HFFc6 (cell line): ENCODE results near the gene RASSF4. TPM values are rescaled to one million over a fixed set of nuclear protein-coding genes. Genes with fewer than 3 reads are reported as not detected.

Source experiments
- DNase-seq: peaks from one replicate; pipeline ENCODE4 v3.0.0-alpha.2; 2018
- H3K27ac Mint-ChIP-seq: 2 replicates; pipeline ENCODE4 v1.8.0; 2020; ENCODE audit warnings: mild to moderate bottlenecking, mixed read lengths
- H3K27me3 Mint-ChIP-seq: 2 replicates; pipeline ENCODE4 v1.8.0; 2021; ENCODE audit warnings: mild to moderate bottlenecking, moderate library complexity, mixed read lengths; ENCODE audit not compliant: insufficient read depth
- H3K36me3 Mint-ChIP-seq: 2 replicates; pipeline ENCODE4 v1.8.0; 2021; ENCODE audit warnings: low read depth, mixed read lengths
- H3K4me1 Mint-ChIP-seq: 2 replicates; pipeline ENCODE4 v1.8.0; 2020; ENCODE audit warnings: low read depth, mixed read lengths
- H3K4me3 Mint-ChIP-seq: 2 replicates; pipeline ENCODE4 v1.8.0; 2020; ENCODE audit warnings: mild to moderate bottlenecking, moderate library complexity, mixed read lengths
- H3K9me3 Mint-ChIP-seq: 2 replicates; pipeline ENCODE4 v1.8.0; 2020; ENCODE audit warnings: mild to moderate bottlenecking, mixed read lengths
- CTCF ChIP-seq: fragments of 200-600 bp; sonication (generic); IDR thresholded peaks from 2 replicates; pipeline ENCODE4 v1.5.0; 2021; ENCODE audit warnings: antibody characterized with exemption, mild to moderate bottlenecking
- total RNA-seq, 6 experiments: library from RNA; stranded (reverse); fragmentation: NEBNext Ultra II Directional; extraction: Animal tissue kit (Norgen Biotek cat#: 25700); gene quantifications; 2 replicates in 1 of 6; 3 replicates in 5 of 6; pipeline ENCODE4 v1.2.3, GENCODE V29; 2021

The RASSF4 gene
- total RNA-seq, 6 experiments from 2014 or later = 1.1 to 3.8 (median 2.9) TPM

- H3K27me3 Mint-ChIP-seq = no peaks in the 10 kb centered on the region; the same call in 1 of the 2 replicates
- H3K4me3 Mint-ChIP-seq = no peak overlapping the region
- no peak overlapping the region for H3K27ac Mint-ChIP-seq
- TF ChIP-seq CTCF = no peak
- no peaks in the 10 kb centered on the region; the same call in 1 of the 2 replicates for H3K36me3 Mint-ChIP-seq
- no peaks in the 10 kb centered on the region for H3K4me1 Mint-ChIP-seq
- no peak for DNase-seq
- peaks cover 7% of the 10 kb centered on the region; the same call in 1 of the 2 replicates for H3K9me3 Mint-ChIP-seq
These were observed 76.1 kb downstream of the RASSF4 start for GRCh38 chr10:45035673-45036072.

- H3K4me1 Mint-ChIP-seq = peaks cover 6% of the 10 kb centered on the region; the same call in 1 of the 2 replicates
- TF ChIP-seq CTCF = no peak
- H3K36me3 Mint-ChIP-seq = no peaks in the 10 kb centered on the region
- H3K4me3 Mint-ChIP-seq = no peak overlapping the region
- no peak overlapping the region for H3K27ac Mint-ChIP-seq
- H3K27me3 Mint-ChIP-seq = no peaks in the 10 kb centered on the region; the same call in none of the 2 replicates
- DNase-seq = no peak
- no peaks in the 10 kb centered on the region for H3K9me3 Mint-ChIP-seq
These were observed 81.4 kb downstream of the RASSF4 start for GRCh38 chr10:45040921-45041542.

DNA sequence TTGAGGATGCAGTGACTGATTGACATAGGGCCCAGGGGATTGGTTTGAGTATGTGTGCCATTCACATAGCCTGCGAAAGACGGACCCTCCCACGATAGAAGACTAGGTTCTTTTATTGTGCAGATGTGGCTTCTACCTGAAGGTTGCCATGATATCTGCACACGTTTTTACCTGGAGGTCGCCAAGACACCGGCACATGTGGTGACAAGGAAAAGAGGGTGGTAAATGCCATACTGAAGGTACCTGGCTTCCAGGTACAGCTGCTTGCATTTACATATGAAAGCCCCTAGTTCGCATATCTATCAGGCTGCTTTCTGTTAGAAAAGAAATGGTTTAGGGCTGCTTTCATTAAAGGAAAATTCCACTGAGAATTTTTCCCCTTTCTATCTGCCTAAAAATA lies 84.7 kb downstream of the RASSF4 start:
- Mint-ChIP-seq H3K4me1 (peaks cover 6% of the 10 kb centered on the region; the same call in 1 of the 2 replicates), H3K27me3 (peaks cover 3% of the 10 kb centered on the region), H3K27ac (no peak overlapping the region), H3K36me3 (no peaks in the 10 kb centered on the region), H3K4me3 (no peak overlapping the region), H3K9me3 (no peaks in the 10 kb centered on the region)
- DNase-seq = no peak
- TF ChIP-seq CTCF = no peak

Other genes starting within 250 kb of the RASSF4 start
- not detected for gene TMEM72, start 48.5 kb upstream of the RASSF4 start, total RNA-seq
- under 1 TPM; 0.43 to 0.78 (median 0.52) TPM for gene DEPP1, start 19.0 kb downstream of the RASSF4 start, total RNA-seq
- 10 to 100 TPM in 4 of 6 experiments, 1 to 10 TPM in 2; 7.4 to 15.8 (median 13.2) TPM for gene ZNF22, start 41.1 kb downstream of the RASSF4 start, total RNA-seq